HG03095 (cell line): ENCODE results near the gene SELPLG.

ENCODE experiments used
- ATAC-seq: cut with Tn5 transposase; IDR thresholded peaks from one replicate; pipeline ENCODE4 v1.9.1; 2021; ENCODE audit warnings: moderate library complexity; ENCODE audit not compliant: unreplicated experiment

The SELPLG gene

GRCh38 chr12:108605690-108606406, 27.8 kb downstream of the SELPLG start:
- no peak for ATAC-seq

- no peak for ATAC-seq
Observed at GRCh38 chr12:108605000-108605689, 28.5 kb downstream of the SELPLG start.

- no peak for ATAC-seq
Observed at GRCh38 chr12:108604208-108604941, 29.3 kb downstream of the SELPLG start.

- no peak for ATAC-seq
Observed at GRCh38 chr12:108603743-108604142, 30.0 kb downstream of the SELPLG start.

DNA sequence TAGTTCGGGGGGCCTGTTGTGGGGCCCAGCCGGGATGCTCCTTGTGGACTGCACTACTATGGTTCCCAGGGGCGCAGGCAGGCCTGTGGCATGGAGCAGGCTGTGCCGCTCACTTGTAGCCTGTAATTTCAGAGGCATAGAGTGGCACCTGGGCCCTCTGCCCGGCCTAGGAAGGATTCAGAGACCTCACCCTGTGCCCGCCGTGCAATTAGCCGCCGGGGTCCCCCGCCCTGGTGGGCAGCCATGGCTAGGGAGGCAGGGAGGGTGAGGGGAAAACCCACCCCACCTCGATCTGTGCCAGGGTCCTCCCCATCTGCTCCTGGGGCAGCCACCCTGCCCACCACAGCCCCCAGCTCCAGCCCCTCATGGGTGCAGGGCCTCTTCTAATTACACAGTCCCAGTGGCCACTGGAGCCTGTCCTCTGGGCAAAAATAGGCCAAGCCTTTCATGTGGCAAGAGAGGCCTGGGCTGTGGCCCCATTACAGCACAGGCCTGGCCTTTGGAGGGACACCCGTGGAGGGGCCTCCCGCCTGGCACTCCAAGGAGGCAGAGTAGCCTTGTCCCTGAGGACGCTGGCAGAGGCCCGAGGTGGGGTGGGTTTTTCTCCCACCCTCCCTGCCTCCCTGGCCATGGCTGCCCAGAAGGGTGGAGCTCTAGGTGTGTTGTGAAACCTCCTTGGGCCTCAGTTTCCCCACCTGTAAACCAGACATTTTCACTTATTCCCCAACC, 30.6 kb downstream of the SELPLG start:
- ATAC-seq, result no peak

- ATAC-seq, result no peak
Observed at GRCh38 chr12:108602209-108602705, 31.4 kb downstream of the SELPLG start.

- ATAC-seq, result no peak
Observed at GRCh38 chr12:108600702-108601007, 33.0 kb downstream of the SELPLG start.

DNA sequence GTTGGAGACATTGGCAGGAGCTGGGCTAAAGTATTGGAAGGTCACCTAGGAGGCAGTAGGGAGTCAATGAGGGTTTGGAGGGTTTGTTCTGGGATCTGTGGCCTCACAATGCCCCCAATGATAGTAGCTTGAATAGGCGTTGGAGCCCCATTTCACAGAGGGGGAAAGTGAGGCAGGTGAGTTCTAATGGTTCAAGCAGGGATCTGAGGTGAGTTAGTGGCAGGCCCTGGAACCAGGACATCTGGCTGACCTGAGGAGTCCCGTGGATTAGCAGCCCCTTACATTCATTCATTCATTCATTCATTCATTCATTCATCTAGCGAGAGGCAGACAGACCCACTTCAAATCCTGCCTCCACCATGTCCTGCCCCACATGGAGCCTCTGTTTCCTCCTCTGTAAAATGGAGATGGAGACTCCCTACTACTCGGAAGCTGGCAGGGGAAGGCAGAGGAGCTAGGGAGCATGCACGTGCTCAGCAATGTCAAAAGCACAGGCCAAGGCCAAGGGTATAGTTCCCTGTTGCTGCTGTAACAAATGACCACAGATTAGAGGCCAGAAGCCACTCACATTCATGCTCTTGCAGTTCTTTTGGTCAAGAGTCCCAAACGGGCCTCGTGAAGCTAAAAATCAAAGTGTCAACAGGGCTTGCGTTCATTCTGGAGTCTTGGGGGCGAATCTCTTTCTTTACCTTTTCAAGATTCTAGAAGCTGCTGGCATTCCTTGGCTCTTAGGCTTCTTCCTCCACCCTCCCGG, 33.6 kb downstream of the SELPLG start:
- no peak for ATAC-seq

DNA sequence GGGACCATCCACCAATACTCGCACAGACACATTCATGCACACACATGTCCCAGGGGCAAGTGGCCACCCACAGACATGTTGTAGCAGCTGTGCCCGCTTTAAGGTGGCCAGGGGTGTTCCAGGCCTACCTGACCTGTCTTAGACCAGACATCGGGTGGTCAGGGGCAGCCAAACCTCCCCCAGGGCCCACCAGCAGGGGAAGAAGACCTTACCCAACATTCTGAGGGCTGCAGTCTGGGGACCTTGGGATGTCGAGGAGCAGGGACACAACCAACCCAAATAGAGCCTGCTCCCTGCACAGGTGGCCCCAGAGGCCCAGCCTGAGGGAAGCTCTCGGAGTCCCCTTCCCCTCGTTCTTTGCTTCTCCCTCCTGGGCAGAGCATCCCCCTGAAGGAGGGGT, 34.2 kb downstream of the SELPLG start:
- no peak for ATAC-seq

GRCh38 chr12:108598553-108599250, 35.0 kb downstream of the SELPLG start:
- no peak for ATAC-seq

DNA sequence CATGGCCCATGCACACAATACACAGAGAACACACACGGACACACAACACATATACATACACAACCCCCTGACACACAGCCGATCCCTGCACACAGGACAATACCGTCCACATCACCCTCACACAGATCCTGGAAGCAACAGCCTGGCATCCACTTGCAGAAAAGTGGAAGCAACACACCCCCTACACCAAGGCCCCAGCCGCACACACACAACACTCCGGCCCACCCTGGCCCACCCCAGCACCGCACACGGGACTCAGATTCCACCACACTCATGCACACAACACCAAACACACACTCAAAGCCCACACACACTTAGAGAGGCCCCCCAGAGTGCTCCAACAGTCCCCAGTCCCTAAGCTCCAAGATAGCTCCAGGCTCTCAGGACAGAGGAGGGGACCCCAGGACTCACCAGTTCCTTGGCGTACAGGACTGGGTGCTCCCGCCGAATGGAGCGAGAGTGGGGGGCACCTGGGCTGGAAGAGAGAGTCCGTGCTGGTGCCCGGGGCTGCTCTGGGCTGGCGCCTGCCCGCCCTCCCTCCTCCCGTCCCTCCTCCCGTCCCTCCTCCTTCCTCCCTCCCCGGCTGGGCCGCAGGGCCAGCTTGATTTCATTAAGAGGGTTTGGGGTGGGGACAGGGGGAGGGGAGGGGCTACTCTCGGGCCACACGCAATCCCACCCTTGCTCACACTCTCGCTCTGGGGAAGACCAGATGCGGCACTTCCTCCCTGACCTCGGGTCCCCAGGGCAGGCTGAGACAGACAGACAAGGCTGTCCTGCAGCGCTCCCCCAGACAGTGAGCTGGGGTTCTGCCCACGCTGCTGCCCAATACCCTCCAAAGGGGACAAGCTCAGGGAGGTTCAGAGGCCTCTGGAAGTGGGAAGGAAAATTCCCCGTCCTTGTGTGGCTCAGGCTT, 35.9 kb downstream of the SELPLG start, which contains the start of gene TMEM119:
Gene TMEM119 (minus strand): TSS at position 526 of the 913 bp plus-strand sequence. CDS start 5,701 bp downstream, outside the sequence.
- no peak for ATAC-seq

- no peak for ATAC-seq
Observed at GRCh38 chr12:108596854-108597558, 36.7 kb downstream of the SELPLG start.

- ATAC-seq, result no peak
Observed at GRCh38 chr12:108595711-108596647, 37.7 kb downstream of the SELPLG start.

- ATAC-seq, result no peak
Observed at GRCh38 chr12:108594960-108595710, 38.6 kb downstream of the SELPLG start.

GRCh38 chr12:108594323-108594903, 39.3 kb downstream of the SELPLG start:
- no peak for ATAC-seq
